HG03097 (cell line): ENCODE measurements around the gene PPIP5K2.
A peak's percentile ranks its signal among the peaks of the same experiment; 100 is the strongest.
"Not testable (repeated sequence)": the region's sequence is repeated elsewhere in the genome, so short reads cannot be mapped to it uniquely, and the experiment has no call there.

Experiments
- ATAC-seq: cut with Tn5 transposase; IDR thresholded peaks from one replicate; pipeline ENCODE4 v1.9.1; 2021; ENCODE audit not compliant: unreplicated experiment, low FRiP score

The PPIP5K2 gene

DNA sequence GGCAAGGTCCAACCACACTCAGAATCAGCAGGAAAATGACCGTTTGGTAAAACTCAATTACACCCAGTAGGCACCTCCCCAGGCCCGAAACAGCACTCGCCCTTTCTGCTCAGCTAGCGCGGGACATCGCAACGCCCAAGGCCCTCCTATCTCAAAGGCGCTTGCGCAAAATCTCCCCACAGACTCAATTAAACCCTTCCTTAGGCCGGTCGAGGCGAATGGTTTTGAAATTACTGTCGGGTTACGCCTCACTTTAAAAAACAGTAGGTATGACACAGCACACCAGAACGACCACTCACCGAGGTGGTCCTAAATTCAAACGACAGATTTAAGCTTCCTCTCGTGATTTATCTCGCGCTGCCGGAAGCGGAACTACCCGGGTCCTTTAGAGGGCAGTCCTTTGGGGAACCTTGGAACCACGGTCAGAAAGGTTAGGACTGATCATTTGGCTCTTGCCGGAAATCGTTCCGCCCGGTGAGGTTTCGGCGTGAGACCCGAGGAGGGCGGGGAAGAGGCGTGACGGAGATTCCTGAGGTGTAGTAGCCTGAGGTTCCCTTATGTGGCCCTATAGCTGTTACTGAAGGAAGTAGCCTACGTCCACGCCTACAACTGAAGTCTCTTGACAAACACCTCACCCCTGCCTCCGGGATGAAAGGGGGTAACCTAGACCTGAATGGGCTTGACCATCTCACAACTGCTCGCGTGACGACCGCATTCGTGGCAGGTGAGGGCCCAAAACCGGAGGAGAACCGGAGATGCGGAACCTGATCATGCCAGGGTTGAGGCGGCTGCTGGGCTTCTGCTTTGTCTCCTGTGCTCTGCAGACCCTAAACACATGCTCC is at the start of gene PPIP5K2, which contains the start of gene GIN1:
Gene PPIP5K2, plus strand, starts transcription at position 537 of the 842 bp plus-strand sequence. CDS start 9,289 bp downstream, outside the sequence.
Gene GIN1, minus strand, starts transcription at position 374 of the 842 bp plus-strand sequence. CDS start 11,431 bp downstream, outside the sequence.
- ATAC-seq, result peak; percentile 94

DNA sequence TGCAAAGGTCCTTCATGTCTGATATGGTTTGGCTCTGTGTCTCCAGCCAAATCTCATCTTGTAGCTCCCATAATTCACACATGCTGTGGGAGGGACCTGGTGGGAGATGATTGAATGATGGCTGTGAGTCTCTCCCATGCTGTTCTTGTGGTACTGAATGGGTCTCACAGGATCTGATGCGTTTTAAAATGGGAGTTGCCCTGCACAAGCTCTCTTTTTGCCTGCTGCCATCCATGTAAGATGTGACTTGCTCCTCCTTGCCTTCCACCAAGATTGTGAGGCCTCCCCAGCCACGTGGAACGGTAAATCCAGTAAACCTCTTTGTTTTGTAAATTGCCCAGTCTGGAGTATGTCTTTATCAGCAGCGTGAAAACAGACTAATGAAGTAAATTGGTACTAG is 46.6 kb upstream of the PPIP5K2 start:
- ATAC-seq, result not testable (repeated sequence)

DNA sequence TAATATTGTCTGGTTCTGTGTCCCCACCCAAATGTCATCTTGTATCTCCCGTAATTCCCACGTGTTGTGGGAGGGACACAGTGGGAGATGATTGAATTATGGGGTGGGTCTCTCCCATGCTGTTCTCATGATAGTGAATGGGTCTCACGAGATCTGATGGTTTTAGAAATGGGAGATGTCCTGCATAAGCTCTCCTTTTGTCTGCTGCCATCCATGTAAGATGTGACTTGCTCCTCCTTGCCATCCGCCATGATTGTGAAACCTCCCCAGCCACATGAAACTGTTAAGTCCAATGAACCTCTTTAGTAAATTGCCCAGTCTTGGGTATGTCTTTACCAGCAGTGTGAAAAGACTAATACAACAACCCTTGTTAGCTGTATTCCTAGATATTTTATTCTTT is 44.7 kb upstream of the PPIP5K2 start:
- no peak for ATAC-seq

DNA sequence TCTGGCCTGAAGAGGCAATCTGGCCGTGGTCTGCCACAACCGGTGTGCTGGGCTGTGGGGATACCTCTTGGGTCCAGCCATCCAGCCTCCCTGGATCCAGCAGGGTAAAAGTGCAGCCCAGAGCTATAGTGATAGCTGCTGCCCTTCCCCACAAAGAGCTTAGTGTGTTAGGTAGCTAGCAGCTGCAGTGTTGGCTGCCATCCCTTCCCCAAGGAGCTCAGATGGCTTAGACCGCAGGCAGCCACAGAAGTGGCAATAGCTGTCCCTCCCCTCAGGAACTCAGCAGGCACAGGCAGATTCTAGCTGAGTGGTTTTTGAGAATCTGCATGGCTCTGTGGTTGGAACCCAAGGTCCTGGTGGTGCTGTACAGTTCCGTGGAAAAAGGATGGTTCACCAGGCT is 40.3 kb upstream of the PPIP5K2 start:
- no peak for ATAC-seq

DNA sequence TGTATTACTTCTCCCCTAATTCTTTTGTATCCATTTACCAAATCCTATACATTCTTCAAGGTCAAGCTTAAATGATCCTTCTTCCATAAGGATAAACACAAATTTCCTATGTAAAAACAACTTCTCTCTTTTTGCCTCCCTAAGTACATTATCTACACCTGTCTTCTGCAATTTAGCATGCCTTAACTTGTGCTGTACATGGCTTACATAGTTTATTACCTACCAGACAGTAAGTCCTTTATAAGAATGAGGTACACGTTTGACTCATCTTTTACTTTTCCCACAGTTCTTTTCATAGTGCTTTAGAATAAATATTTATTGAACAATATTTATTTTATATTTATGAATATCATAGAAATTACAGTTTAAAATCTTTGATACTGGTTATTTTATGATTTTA is 33.6 kb upstream of the PPIP5K2 start:
- no peak for ATAC-seq

DNA sequence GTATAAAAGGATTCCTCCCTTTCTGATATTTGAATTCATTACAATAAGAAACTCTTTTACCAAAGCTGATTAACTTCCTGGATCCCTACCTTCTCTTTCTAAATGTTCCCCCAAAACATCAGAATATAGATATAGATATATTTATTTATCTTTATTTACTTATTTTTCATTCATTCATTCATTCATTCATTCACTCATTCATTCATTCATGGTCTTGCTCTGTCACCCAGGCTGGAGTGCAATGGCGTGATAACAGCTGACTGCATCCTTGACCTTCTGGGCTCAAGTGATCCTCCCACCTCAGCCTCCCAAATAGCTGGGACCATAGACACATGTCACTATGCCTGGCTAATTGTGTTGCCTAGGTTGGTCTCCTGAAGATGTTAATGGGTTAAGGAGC is 30.8 kb upstream of the PPIP5K2 start:
- no peak for ATAC-seq

DNA sequence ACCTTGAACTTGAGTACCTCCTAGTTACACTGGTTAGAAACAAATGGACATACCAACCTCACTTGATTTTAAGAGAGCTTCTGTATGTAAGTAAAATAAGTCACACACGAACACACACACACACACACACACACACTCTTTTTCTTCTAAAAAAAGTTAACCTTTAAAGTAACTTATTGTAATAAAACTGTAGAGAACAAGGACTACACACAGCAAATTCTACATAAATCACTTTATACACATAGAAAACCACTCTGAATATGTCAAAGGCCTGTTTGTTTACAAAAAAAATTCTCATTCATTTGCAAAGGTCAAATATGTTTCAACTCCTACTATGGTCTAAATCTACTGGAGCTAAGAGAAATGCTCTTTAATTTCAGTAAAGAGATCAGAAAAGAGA is 29.3 kb upstream of the PPIP5K2 start:
- ATAC-seq, result no peak

DNA sequence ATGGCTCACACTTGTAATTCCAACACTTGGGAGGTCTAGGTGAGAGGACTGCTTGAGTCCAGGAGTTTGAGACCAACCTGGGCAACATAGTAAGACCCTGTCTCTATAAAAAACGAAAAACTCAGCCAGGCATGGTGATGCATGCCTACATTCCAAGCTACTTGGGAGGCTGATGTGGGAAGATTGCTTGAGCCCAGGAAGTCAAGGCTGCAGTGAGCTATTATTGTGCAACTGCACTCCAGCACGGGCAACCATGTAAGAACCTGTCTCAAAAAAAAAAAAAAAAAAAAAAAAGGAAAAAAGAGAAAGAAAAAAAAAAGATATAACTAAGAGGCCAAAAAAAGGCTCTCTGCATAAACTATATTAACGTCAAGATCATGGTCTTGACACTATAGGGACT is 27.4 kb upstream of the PPIP5K2 start:
- no peak for ATAC-seq

DNA sequence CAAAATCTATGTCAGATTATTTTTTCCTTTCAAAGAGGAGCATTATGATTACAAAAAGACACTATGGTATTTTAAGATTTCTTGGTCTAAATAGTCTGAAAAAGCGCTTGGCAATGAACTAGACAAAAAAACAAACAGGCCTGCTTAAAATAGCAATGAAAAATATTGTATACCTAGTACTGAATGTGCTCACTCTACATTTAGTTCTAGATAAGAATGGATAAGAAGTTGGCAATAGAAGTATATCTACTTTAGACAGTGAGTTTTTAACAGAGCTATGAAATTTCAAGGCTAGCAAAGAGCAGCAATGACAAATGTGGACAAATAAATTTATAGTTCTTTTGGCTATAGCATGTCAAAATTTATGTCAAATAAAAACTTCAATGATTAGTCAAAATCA is 26.4 kb upstream of the PPIP5K2 start:
- ATAC-seq, result no peak

DNA sequence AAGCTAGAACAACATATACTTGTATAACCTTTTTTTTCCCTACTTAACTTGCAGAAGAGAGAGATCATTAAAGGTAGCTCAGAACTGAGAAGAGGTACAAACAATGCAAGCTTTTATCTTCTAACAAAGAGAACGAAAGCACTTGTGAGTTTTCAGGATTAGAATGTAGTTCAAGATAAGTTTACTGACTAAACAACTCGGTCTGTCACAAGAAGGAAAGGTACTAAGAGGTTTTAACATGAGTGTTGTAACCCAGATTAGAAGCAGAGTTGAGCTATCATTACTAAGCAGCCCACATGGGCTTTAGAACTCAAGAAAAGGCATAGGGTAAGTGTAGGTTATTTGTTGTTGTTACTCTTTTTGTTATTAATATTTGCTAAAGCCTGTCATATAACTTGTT is 25.4 kb upstream of the PPIP5K2 start:
- ATAC-seq, result no peak

DNA sequence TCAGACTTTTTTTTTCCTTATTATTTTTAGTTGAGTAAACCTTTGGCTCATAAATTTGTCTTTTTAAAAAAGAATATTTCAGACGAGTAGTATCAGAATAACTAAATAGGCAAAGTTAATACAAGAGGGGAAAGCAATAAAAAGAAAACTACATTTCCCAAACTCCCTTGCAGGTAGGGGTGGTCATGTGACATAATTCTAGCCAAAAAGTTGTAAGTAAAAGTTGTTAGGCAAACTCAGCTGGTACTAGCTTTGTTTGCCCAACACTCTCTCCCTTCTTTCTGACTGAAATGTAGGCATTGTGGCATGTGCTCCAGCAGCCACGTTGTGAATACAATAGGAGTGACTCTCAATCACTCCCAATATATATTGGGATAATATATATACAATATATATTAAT is 21.1 kb upstream of the PPIP5K2 start:
- no peak for ATAC-seq

DNA sequence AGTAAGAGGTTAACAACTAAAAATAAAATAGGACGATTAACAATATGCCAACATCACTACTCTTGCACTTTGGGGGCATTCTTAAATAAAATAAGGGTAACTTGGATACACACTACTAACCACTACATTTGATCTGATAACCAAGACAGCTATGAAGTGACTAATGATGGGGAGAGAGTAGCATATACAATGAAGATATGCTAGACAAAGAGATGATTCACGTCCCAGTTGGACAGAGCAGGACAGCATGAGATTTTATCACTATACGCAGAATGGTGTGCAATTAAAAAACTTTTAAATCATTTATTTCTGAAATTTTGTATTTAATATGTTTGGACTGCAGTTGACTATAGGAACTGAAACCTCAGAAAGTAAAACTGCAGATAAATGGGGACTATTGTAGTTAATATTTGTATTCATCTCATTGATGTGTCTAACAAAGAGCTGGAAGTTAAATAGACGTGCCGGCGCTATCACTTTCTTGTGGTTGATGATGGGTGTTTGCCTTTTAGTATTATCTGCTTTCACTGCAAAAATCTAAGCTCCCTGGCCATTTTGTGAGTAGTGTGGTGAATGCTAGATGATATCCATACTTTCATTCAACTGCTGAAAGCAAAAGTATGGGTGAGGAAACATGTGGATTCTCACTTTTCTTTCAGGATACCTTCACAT is 18.9 kb upstream of the PPIP5K2 start:
- no peak for ATAC-seq

DNA sequence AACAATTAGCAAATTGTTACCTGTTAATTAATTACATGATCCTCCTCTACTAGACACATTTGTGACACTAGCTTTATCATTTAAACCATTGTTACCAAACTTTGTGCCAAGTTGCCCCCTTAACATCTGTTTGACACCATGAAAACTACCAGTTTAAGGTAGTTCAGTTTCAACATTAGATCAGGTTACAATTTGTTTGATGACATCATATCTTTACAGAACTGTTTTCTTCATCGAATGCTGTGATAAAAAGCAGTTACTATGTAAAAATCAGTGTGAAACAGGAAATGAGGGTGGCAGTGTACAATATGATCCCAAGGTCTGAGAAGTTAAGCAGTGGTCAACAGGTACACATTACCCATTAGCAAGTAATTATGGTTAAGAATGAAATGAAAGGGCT is 17.9 kb upstream of the PPIP5K2 start:
- no peak for ATAC-seq

DNA sequence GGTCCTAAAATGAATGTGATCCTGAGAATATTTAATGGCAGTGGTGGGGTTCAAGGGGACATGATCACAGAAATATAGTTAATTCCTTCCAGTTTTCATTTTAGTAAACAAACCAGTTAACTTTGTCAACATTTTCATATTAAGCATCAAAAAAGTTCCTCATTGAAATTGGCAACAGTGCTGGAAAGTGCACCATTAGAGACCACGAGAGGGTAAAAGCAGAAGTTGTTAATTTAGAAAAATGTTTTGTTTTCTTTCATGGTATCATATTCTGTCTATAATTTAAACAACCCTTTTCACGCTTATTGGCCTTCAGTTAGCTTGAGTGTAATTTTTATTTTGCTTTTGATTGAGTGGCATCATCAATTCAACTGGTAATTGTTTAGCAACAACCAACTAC is 12.0 kb upstream of the PPIP5K2 start:
- no peak for ATAC-seq

DNA sequence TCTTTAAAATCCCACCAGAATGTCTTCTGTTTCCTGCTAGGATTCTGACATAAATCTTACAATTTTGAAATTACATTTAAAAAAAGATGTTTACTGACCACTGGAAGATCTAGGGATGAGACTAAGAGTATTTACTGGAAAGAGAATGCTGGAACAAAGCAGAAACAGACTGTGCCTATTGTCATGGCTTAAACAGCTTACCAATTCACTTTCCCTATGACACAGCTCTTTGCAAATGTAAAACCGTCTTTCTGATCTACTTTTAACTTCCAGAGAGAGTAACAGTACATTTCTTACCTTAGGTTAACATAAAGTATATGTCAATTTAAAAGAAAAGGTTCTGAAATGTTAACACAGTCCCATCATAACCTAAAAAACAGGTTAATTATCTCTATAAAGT is 10.8 kb upstream of the PPIP5K2 start:
- no peak for ATAC-seq

DNA sequence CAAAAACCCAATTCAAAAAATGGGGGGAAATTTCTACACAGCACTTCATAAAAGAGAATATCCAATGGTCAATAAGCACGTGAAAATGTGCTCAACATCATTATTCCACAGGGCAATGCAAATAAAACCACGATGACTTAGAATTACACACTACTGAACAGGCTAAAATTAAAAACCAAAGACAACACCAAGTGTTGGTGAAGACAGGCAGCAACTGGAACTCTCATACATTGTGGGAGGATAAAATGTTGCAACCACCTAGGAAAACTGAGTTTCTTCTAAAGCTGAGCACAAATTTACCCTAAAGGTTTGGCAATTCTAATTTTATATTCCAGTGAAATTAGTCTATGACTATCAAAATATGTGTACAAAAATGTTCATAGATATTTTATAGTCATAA is 9.7 kb upstream of the PPIP5K2 start:
- no peak for ATAC-seq

DNA sequence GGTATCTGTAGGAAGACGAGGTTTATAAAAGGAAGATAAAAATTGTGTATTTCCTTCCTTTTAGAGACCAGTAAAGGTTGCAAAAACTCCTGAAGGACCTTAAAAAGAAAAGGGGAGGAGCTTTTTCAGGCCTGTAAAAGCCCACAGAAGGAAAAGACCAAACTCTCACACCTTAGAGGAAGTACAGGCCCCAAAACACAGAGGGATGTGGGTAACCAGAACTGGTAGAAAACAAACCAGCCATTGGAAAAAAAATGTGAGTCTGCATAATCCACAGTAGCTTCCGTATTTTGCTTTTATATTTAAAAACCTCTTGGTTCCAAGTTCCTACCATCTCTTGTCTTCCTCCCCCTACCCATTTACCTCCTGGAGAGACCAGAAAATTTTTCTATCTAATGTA is 8.6 kb upstream of the PPIP5K2 start:
- no peak for ATAC-seq

DNA sequence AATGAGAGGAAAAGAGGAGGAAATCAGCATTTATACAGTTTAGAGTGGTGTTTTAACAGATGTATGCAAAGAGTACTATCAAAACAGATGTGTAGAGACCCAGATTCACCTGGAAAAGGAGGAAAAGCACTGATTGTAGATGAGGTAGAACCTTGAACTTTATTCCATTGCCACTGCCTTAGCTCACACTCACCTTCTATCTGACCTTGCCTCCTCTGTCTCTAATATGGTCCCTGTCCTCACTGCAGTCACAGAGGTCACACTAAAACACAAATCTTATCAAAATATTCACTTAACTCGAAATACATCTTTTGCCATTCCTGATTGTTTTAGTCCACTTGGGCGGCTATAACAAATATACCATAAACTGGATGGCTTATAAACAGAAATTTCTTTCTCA is 7.2 kb upstream of the PPIP5K2 start:
- ATAC-seq, result no peak

DNA sequence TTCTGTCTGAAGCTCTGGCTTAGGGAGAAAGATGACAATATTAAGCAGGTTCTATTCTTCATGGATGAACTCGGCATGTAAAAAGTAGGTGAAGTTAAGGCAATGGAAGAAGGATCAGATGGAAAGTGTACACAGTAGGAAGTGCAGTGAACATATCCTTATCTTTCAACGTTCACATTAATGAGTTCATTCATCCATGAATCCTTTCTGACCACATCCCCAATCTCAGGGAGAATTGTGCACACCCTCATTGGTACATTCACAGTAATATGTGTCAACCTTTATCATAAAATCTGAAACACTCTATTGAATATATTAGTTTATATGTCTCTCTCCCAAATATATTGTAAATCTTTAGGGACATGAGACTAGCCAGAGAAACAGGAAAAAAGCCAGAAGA is 5.7 kb upstream of the PPIP5K2 start:
- ATAC-seq, result no peak

DNA sequence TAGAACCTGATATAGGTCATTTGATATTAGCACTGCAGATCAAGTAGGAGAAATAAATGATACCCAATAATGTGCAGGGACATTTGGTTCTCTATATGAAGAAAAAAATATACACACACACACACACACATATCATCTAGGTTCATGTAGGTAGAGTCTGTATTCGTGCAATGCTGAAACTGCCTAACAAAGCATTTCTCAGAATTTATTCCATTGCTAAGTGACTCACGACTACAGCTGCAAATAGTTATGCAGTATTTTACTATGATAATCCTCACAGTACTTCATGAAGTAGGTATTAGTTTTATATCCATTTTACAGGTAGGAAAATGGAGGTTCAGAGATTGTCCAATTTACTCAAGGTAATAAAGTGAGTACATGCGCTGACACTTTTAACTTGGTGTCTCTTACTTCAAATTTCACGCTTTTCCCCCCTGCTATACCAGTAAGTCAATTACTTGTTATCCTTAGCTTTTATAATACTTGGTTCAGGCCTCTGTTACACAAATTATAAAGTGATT is 2.6 kb upstream of the PPIP5K2 start:
- no peak for ATAC-seq

DNA sequence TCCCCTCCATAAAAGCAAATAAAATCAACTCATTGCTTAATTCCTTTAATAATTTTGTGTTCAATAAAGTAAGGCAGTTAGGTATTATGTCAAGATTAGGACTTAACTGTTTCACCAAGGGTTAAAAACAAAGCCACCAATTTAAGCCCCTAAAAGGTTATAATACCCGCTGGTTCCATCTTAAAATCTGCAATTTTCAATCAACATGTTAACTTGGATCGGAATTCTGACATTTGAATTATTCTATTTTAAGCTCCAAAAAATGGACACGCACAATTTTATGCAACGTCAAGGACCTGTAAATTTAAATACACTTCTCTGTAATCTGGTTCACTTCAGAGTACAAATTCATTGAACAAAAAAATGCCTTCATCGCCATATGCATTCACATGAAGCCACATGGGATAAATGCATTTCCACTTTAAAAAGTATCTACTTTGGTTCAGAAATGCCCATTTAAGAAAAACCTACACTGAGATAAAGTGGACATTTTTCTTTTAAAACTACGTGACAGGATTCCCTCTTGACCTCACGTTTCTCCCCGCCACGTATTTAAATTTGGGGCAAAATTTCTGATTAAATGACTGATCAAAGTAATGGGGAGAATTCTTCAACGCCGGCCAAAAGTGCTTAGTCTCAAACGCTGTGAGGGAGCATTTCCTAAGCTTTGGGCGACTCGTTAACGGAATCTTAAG is 884 bp upstream of the PPIP5K2 start:
- ATAC-seq, result no peak
